Measurements from ENCODE around the gene SERPINA3.

GRCh38 chr14:94613720-94614644, 1.8 kb downstream of the SERPINA3 start:
- no peak for TF ChIP-seq POLR2A (IDR thresholded peaks at IDR 0.05; ENCODE audit: low read depth, low read length)
- no peak for TF ChIP-seq SPI1 (IDR thresholded peaks at IDR 0.05; ENCODE audit: low read depth, low read length)
